Left renal pelvis (tissue), 4 donors: Measurements from ENCODE around the gene PLCG1. TPM values are rescaled to one million over a fixed set of nuclear protein-coding genes. Genes with fewer than 3 reads are reported as not detected.

Experiments used
- DNase-seq, 4 donors: peaks; one replicate each; pipeline ENCODE4 v3.0.0-alpha.2; 2013; ENCODE audit warnings: low read depth in 4 of 4, low spot score in 3 of 4
- polyA plus RNA-seq, 4 donors: library from polyadenylated mRNA; unstranded; fragments of 120-200 nt; gene quantifications; one replicate each; pipeline ENCODE4 v1.2.1, GENCODE V29; 2013; ENCODE audit not compliant: insufficient read length in 4 of 4

The PLCG1 gene
- polyA plus RNA-seq, 4 donors = 110 to 202 (median 144) TPM

- no peak for DNase-seq
These were observed 3.9 kb downstream of the PLCG1 start for GRCh38 chr20:41141153-41141815.

- DNase-seq = no peak
These were observed 4.9 kb downstream of the PLCG1 start for GRCh38 chr20:41142245-41142644.

- no peak for DNase-seq
These were observed 5.6 kb downstream of the PLCG1 start for GRCh38 chr20:41142919-41143318.

GRCh38 chr20:41143354-41143753, 6.0 kb downstream of the PLCG1 start:
- DNase-seq = no peak

- no peak for DNase-seq
These were observed 8.0 kb downstream of the PLCG1 start for GRCh38 chr20:41145317-41145716.

- DNase-seq = no peak
These were observed 8.7 kb downstream of the PLCG1 start for GRCh38 chr20:41145821-41146620.

GRCh38 chr20:41147767-41148191, 10.4 kb downstream of the PLCG1 start:
- DNase-seq = no peak

- no peak for DNase-seq
These were observed 11.6 kb downstream of the PLCG1 start for GRCh38 chr20:41148942-41149341.

- DNase-seq = no peak
These were observed 13.3 kb downstream of the PLCG1 start for GRCh38 chr20:41150664-41151063.

GRCh38 chr20:41151134-41151869, 14.0 kb downstream of the PLCG1 start:
- no peak for DNase-seq

- DNase-seq = no peak
These were observed 14.9 kb downstream of the PLCG1 start for GRCh38 chr20:41152108-41152757.

- DNase-seq = no peak
These were observed 17.3 kb downstream of the PLCG1 start for GRCh38 chr20:41154436-41155176.

- no peak for DNase-seq
These were observed 17.9 kb downstream of the PLCG1 start for GRCh38 chr20:41155261-41155660.

GRCh38 chr20:41158082-41158625, 20.8 kb downstream of the PLCG1 start:
- DNase-seq = no peak

- DNase-seq = no peak
These were observed 22.2 kb downstream of the PLCG1 start for GRCh38 chr20:41159547-41159946.

- no peak for DNase-seq
These were observed 23.3 kb downstream of the PLCG1 start for GRCh38 chr20:41160686-41161085.

GRCh38 chr20:41161886-41162285, 24.5 kb downstream of the PLCG1 start:
- no peak for DNase-seq

- no peak for DNase-seq
These were observed 25.1 kb downstream of the PLCG1 start for GRCh38 chr20:41162396-41162795.

GRCh38 chr20:41163821-41164220, 26.5 kb downstream of the PLCG1 start:
- no peak for DNase-seq
